ENCODE measurements around the gene OVCA2.

- no peak for TF ChIP-seq CTCF (IDR thresholded peaks at IDR 0.05)
- no peak for TF ChIP-seq POLR2A (IDR thresholded peaks at IDR 0.05)
Measured at GRCh38 chr17:2071024-2071385, 29.2 kb downstream of the OVCA2 start.

Data from transverse colon (tissue), 3 donors.